ENCODE measurements around the gene EIF4B. TPM values are rescaled to one million over a fixed set of nuclear protein-coding genes. Genes with fewer than 3 reads are reported as not detected.

EIF4B gene
- total RNA-seq, 1 experiment from 2014 or later = 713 TPM

GRCh38 chr12:53012928-53013327 is 6.7 kb downstream of the EIF4B start:
- Histone ChIP-seq H2BK12ac (ENCODE audit: insufficient read length, low read depth, low read length) (no peak overlapping the region), H3T11ph (ENCODE audit: low read length) (no peak overlapping the region), H3K56ac (ENCODE audit: insufficient read length, low read depth, low read length) (no peak overlapping the region), H3K4me1 (ENCODE audit: insufficient read depth, low read length) (no peaks in the 10 kb centered on the region), H3K79me2 (ENCODE audit: insufficient read depth, low read length) (peaks cover 66% of the 10 kb centered on the region), H2BK5ac (ENCODE audit: insufficient read length, low read length) (no peak overlapping the region), H4K8ac (replicated peaks; ENCODE audit: insufficient read length, low read depth, low read length) (no peak overlapping the region), H3K79me1 (ENCODE audit: insufficient read depth, low read depth, low read length, poor library complexity, severe bottlenecking) (peaks cover 7% of the 10 kb centered on the region), H3K9me3 (ENCODE audit: control insufficient read depth, low read depth, low read length) (no peaks in the 10 kb centered on the region), H2AK5ac (ENCODE audit: insufficient read length, low read length) (no peak overlapping the region), H3K27ac (ENCODE audit: insufficient read length, low read depth, low read length) (no peak overlapping the region), H3K14ac (ENCODE audit: insufficient read depth, low read length) (no peak overlapping the region), H2AFZ (ENCODE audit: low read length) (no peak overlapping the region), H2BK15ac (ENCODE audit: low read depth, low read length) (no peak overlapping the region), H3K23me2 (ENCODE audit: insufficient read length, low read depth, low read length, poor library complexity, severe bottlenecking) (no peaks in the 10 kb centered on the region), H4K20me1 (ENCODE audit: control insufficient read depth, insufficient read depth, insufficient read length) (no peaks in the 10 kb centered on the region), H2BK120ac (ENCODE audit: low read depth, low read length, poor library complexity, severe bottlenecking) (no peak overlapping the region), H3K9ac (ENCODE audit: extremely low read depth, insufficient read length, low read length) (no peak overlapping the region), H2BK20ac (ENCODE audit: low read depth, low read length, poor library complexity, severe bottlenecking) (no peak overlapping the region), H3K4ac (ENCODE audit: low read depth, low read length) (no peak overlapping the region), H3K4me2 (ENCODE audit: insufficient read depth, insufficient read length, low read length) (no peak overlapping the region), H3K18ac (ENCODE audit: insufficient read length, low read depth, low read length) (no peak overlapping the region), H3K23ac (ENCODE audit: insufficient read length, low read depth, low read length) (no peak overlapping the region), H4K5ac (ENCODE audit: insufficient read length, low read depth, low read length) (no peak overlapping the region), H4K91ac (ENCODE audit: insufficient read length, low read depth, low read length) (no peak overlapping the region), H3K27me3 (ENCODE audit: insufficient read depth, low read length) (no peaks in the 10 kb centered on the region)
- Mint-ChIP-seq H3K4me3 (no peak overlapping the region; a peak in 1 of 5 replicates), H3K9me3 (no peaks in the 10 kb centered on the region), H3K27ac (0 out of 7 replicates have a peak overlapping the region, but pooled peaks of 1 of the 3 experiments have one; percentile 61), H3K36me3 (ENCODE audit: insufficient read depth in 1 of 3, low read depth in 3 of 3) (peaks cover 57 to 78% (median 58%) of the 10 kb centered on the region in 3 experiments; a peak in 6 of 7 replicates), H3K4me1 (peaks cover 25 to 28% of the 10 kb centered on the region in 2 experiments), H3K27me3 (ENCODE audit: low read depth) (no peaks in the 10 kb centered on the region)
- no peak for DNase-seq
- no CpG with 5 or more reads among the region's 3 CpGs for WGBS (ENCODE audit: extremely low coverage, insufficient read length, low lambda C conversion rate)
- TF ChIP-seq, protein P1, sequence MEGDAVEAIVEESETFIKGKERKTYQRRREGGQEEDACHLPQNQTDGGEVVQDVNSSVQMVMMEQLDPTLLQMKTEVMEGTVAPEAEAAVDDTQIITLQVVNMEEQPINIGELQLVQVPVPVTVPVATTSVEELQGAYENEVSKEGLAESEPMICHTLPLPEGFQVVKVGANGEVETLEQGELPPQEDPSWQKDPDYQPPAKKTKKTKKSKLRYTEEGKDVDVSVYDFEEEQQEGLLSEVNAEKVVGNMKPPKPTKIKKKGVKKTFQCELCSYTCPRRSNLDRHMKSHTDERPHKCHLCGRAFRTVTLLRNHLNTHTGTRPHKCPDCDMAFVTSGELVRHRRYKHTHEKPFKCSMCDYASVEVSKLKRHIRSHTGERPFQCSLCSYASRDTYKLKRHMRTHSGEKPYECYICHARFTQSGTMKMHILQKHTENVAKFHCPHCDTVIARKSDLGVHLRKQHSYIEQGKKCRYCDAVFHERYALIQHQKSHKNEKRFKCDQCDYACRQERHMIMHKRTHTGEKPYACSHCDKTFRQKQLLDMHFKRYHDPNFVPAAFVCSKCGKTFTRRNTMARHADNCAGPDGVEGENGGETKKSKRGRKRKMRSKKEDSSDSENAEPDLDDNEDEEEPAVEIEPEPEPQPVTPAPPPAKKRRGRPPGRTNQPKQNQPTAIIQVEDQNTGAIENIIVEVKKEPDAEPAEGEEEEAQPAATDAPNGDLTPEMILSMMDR (conservative IDR thresholded peaks at IDR 0.05) = no peak
